DOHH2 (cell line): ENCODE data around the gene LRRC8B.
"Not testable (repeated sequence)": the region's sequence is repeated elsewhere in the genome, so short reads cannot be mapped to it uniquely, and the experiment has no call there.

ENCODE experiments used
- EZH2phosphoT487 ChIP-seq: fragments of 200-600 bp; sonication (generic); IDR thresholded peaks from 2 replicates; pipeline ENCODE4 v1.6.1; 2017; ENCODE audit warnings: borderline replicate concordance, mild to moderate bottlenecking, antibody characterized with exemption, low read length, moderate library complexity, mixed read lengths
- TF ChIP-seq, protein P1 (sequence below): fragments of 200-600 bp; sonication (generic); IDR thresholded peaks from one replicate; pipeline ENCODE4 v1.5.1; 2014; ENCODE audit warnings: antibody characterized with exemption, mild to moderate bottlenecking, low read depth, low read length; ENCODE audit not compliant: poor library complexity, severe bottlenecking

- TF ChIP-seq, protein P1, sequence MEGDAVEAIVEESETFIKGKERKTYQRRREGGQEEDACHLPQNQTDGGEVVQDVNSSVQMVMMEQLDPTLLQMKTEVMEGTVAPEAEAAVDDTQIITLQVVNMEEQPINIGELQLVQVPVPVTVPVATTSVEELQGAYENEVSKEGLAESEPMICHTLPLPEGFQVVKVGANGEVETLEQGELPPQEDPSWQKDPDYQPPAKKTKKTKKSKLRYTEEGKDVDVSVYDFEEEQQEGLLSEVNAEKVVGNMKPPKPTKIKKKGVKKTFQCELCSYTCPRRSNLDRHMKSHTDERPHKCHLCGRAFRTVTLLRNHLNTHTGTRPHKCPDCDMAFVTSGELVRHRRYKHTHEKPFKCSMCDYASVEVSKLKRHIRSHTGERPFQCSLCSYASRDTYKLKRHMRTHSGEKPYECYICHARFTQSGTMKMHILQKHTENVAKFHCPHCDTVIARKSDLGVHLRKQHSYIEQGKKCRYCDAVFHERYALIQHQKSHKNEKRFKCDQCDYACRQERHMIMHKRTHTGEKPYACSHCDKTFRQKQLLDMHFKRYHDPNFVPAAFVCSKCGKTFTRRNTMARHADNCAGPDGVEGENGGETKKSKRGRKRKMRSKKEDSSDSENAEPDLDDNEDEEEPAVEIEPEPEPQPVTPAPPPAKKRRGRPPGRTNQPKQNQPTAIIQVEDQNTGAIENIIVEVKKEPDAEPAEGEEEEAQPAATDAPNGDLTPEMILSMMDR: not testable (repeated sequence)
- TF ChIP-seq EZH2phosphoT487: not testable (repeated sequence)
Observed at GRCh38 chr1:89543632-89544031, 19.0 kb downstream of the LRRC8B start.
